ENCODE measurements around the gene SBF2.

DNA sequence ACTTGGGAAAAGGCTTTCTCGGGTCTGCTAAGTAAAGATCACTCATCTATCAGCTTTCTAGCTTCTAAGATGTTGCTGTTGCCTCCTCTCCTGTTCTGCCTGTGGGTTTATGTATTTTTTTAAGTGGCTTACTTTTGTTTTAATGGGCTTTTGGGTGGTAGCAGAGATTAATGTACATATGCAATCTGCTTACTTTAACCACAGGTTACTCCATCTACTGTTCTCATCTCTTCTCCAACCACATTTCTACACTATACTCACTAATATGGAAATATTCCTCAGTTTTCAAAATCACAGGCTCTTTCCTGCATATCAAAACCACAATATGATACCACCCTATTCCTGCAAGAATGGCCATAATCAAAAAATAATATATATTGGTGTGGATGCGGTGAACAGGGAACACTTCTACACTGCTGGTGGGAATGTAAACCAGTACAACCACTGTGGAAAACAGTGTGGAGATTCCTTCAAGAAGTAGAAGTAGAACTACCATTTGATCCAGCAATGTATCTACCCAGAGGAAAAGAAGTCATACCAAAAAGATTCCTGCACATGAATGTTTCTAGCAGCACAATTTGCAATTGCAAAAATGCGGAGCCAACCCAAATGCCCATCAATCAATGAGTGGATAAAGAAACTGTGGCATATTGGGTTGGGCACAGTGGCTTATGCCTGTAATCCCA is 341.4 kb downstream of the SBF2 start:
- TF ChIP-seq TAF1 (IDR thresholded peaks at IDR 0.05; ENCODE audit: borderline replicate concordance, insufficient read depth, low read length) (no peak), SIN3A (IDR thresholded peaks at IDR 0.05; ENCODE audit: borderline replicate concordance, insufficient read depth, low read length) (no peak)

All from PFSK-1 (cell line).